Urinary bladder (tissue), 4 donors: ENCODE measurements around the gene PEAK3. TPM values are rescaled to one million over a fixed set of nuclear protein-coding genes. Genes with fewer than 3 reads are reported as not detected.

Experiments used
- DNase-seq: peaks from one replicate; pipeline ENCODE4 v3.0.0-alpha.2; 2015; ENCODE audit errors: extremely low spot score
- H3K27ac ChIP-seq: one replicate; pipeline ENCODE4 v1.5.1; 2013; ENCODE audit warnings: low read depth, mild to moderate bottlenecking, moderate library complexity
- H3K36me3 ChIP-seq: one replicate; pipeline ENCODE4 v1.6.1; 2013; ENCODE audit warnings: mild to moderate bottlenecking, moderate library complexity; ENCODE audit not compliant: insufficient read depth
- H3K4me1 ChIP-seq: one replicate; pipeline ENCODE4 v1.6.1; 2013; ENCODE audit warnings: mild to moderate bottlenecking, moderate library complexity; ENCODE audit not compliant: insufficient read depth
- H3K4me3 ChIP-seq: one replicate; pipeline ENCODE4 v1.5.1; 2013; ENCODE audit warnings: low read depth, low read length
- WGBS: extraction: QIAGEN DNeasy Blood & Tissue Kit; methylation state at CpG from one replicate; pipeline ENCODE4 v1.1.7; 2013; 5-methylcytosine and 5-hydroxymethylcytosine counted together
- polyA plus RNA-seq: library from polyadenylated mRNA; stranded (reverse); fragments of 200-250 nt; gene quantifications from one replicate; pipeline ENCODE4 v1.2.3, GENCODE V29; 2013
- small RNA-seq: library from RNA; depleted of rRNA; stranded (forward); fragments of <200 nt; gene quantifications from one replicate; pipeline ENCODE3, GENCODE V24; 2014
- total RNA-seq: library from RNA; depleted of rRNA; stranded (reverse); fragments of >200 nt; gene quantifications from one replicate; pipeline ENCODE4 v1.2.3, GENCODE V29; 2014
- donor health status: healthy with polysubstance abuse.
- donor health status: healthy.

The PEAK3 gene
- total and polyA plus RNA-seq, 2 donors: 0.58 TPM; not detected in 1

DNA sequence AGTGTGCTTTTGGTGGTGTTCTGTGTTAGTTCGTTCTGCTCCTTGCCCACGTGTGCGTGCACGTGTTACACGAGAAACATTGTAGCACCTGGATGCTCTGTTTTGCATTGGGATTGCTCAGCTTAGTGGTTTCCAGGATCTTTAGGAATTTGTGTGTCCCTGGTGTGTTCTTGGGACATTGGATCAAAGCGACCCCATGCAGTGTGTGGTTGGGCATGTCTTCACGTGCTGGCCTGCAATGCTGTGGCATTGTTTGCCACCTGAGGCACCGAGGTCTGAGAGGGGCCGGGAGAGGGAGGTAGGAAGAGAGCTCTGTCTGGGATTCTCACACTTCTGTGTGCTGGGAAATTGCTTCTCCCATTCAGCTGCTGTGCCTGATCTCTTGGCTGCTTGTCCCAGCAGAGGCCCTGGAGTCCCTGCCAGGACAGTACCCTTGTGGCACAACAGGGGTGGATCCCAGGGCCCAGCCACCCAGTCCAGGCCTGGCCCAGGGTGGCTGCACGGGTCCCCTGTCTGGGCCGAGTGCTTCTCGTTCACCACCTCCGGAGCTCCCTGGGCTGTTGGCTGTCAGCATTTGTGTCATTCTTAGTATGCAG, 57.1 kb downstream of the PEAK3 start:
- 90% methylated on average over 13 of the region's 13 CpGs for WGBS
- no peak overlapping the region for H3K4me3 ChIP-seq

More for the DNA sequence above, 57.1 kb downstream of the PEAK3 start:
- H3K4me1 ChIP-seq: no peaks in the 10 kb centered on the region
- no peak overlapping the region for H3K27ac ChIP-seq
- H3K36me3 ChIP-seq: peaks cover 3% of the 10 kb centered on the region
- no peak for DNase-seq

Small RNA genes lying within 50 kb of the gene (small RNA-seq; reads per million reads assigned to genes)
- not detected for gene MIR1227

Other genes with a start within 250 kb of the PEAK3 start
- 21.5 TPM for gene MKNK2, start 230.9 kb downstream of the PEAK3 start, total RNA-seq
- gene MKNK2, start 230.9 kb downstream of the PEAK3 start, polyA plus RNA-seq: 144 TPM
- 15.9 TPM for gene MOB3A, start 185.8 kb downstream of the PEAK3 start, total RNA-seq
- gene MOB3A, start 185.8 kb downstream of the PEAK3 start, polyA plus RNA-seq: 40.1 TPM
- gene IZUMO4, start 185.3 kb downstream of the PEAK3 start, total RNA-seq: 1.5 TPM
- 9.2 TPM for gene IZUMO4, start 185.3 kb downstream of the PEAK3 start, polyA plus RNA-seq
- 48.9 TPM for gene AP3D1, start 130.6 kb downstream of the PEAK3 start, total RNA-seq
- gene AP3D1, start 130.6 kb downstream of the PEAK3 start, polyA plus RNA-seq: 87.8 TPM
- 5.3 TPM for gene DOT1L, start 118.2 kb downstream of the PEAK3 start, total RNA-seq
- gene DOT1L, start 118.2 kb downstream of the PEAK3 start, polyA plus RNA-seq: 6.7 TPM
- 30.6 TPM for gene PLEKHJ1, start 45.8 kb downstream of the PEAK3 start, total RNA-seq
- gene PLEKHJ1, start 45.8 kb downstream of the PEAK3 start, polyA plus RNA-seq: 60.9 TPM
- 32.5 TPM for gene SF3A2, start 45.4 kb downstream of the PEAK3 start, total RNA-seq
- 69.9 TPM for gene SF3A2, start 45.4 kb downstream of the PEAK3 start, polyA plus RNA-seq
- gene AMH, start 32.9 kb downstream of the PEAK3 start, total RNA-seq: not detected
- 0.44 TPM for gene AMH, start 32.9 kb downstream of the PEAK3 start, polyA plus RNA-seq
- gene JSRP1, start 25.8 kb downstream of the PEAK3 start, total RNA-seq: 1.6 TPM
- gene JSRP1, start 25.8 kb downstream of the PEAK3 start, polyA plus RNA-seq: 1.3 TPM
- not detected for gene LINGO3, start 26.0 kb upstream of the PEAK3 start, total RNA-seq
- gene LINGO3, start 26.0 kb upstream of the PEAK3 start, polyA plus RNA-seq: 0.08 TPM
- 46.5 TPM for gene LSM7, start 46.4 kb upstream of the PEAK3 start, total RNA-seq
- gene LSM7, start 46.4 kb upstream of the PEAK3 start, polyA plus RNA-seq: 189 TPM
- 26.9 TPM for gene SPPL2B, start 46.5 kb upstream of the PEAK3 start, total RNA-seq
- 40.9 TPM for gene SPPL2B, start 46.5 kb upstream of the PEAK3 start, polyA plus RNA-seq
- 0.11 TPM for gene TMPRSS9, start 78.1 kb upstream of the PEAK3 start, total RNA-seq
- gene TMPRSS9, start 78.1 kb upstream of the PEAK3 start, polyA plus RNA-seq: 0.06 TPM
- 17.5 TPM for gene TIMM13, start 145.4 kb upstream of the PEAK3 start, total RNA-seq
- 72.2 TPM for gene TIMM13, start 145.4 kb upstream of the PEAK3 start, polyA plus RNA-seq
- gene LMNB2, start 174.8 kb upstream of the PEAK3 start, total RNA-seq: 33.4 TPM
- gene LMNB2, start 174.8 kb upstream of the PEAK3 start, polyA plus RNA-seq: 22.2 TPM
- gene GADD45B, start 194.0 kb upstream of the PEAK3 start, total RNA-seq: 23.2 TPM
- 163 TPM for gene GADD45B, start 194.0 kb upstream of the PEAK3 start, polyA plus RNA-seq